HG03571 (cell line): ENCODE data around the gene SH3PXD2A.
"Not testable (repeated sequence)": the region's sequence is repeated elsewhere in the genome, so short reads cannot be mapped to it uniquely, and the experiment has no call there.

Experiments used
- ATAC-seq: cut with Tn5 transposase; IDR thresholded peaks from one replicate; pipeline ENCODE4 v1.9.1; 2021; ENCODE audit not compliant: unreplicated experiment

Gene SH3PXD2A

GRCh38 chr10:103851261-103851660 is 4.1 kb downstream of the SH3PXD2A start:
- ATAC-seq, result no peak

- ATAC-seq, result no peak
These were observed 4.8 kb downstream of the SH3PXD2A start for GRCh38 chr10:103850572-103850895.

- no peak for ATAC-seq
These were observed 5.3 kb downstream of the SH3PXD2A start for GRCh38 chr10:103849880-103850571.

- no peak for ATAC-seq
These were observed 6.0 kb downstream of the SH3PXD2A start for GRCh38 chr10:103849212-103849877.

GRCh38 chr10:103847909-103848468 is 7.4 kb downstream of the SH3PXD2A start:
- no peak for ATAC-seq

GRCh38 chr10:103847346-103847745 is 8.0 kb downstream of the SH3PXD2A start:
- no peak for ATAC-seq

GRCh38 chr10:103845972-103846371 is 9.4 kb downstream of the SH3PXD2A start:
- ATAC-seq, result no peak

GRCh38 chr10:103845346-103845745 is 10.0 kb downstream of the SH3PXD2A start:
- not testable (repeated sequence) for ATAC-seq

- no peak for ATAC-seq
These were observed 11.4 kb downstream of the SH3PXD2A start for GRCh38 chr10:103843854-103844570.

GRCh38 chr10:103843045-103843444 is 12.3 kb downstream of the SH3PXD2A start:
- ATAC-seq, result no peak

GRCh38 chr10:103842605-103843004 is 12.8 kb downstream of the SH3PXD2A start:
- no peak for ATAC-seq

GRCh38 chr10:103841519-103841918 is 13.9 kb downstream of the SH3PXD2A start:
- no peak for ATAC-seq

- ATAC-seq, result no peak
These were observed 14.7 kb downstream of the SH3PXD2A start for GRCh38 chr10:103840740-103841070.

GRCh38 chr10:103839872-103840739 is 15.3 kb downstream of the SH3PXD2A start:
- no peak for ATAC-seq

GRCh38 chr10:103839519-103839871 is 15.9 kb downstream of the SH3PXD2A start:
- ATAC-seq, result no peak

GRCh38 chr10:103838862-103839518 is 16.4 kb downstream of the SH3PXD2A start:
- ATAC-seq, result no peak

- no peak for ATAC-seq
These were observed 17.3 kb downstream of the SH3PXD2A start for GRCh38 chr10:103838070-103838395.

- ATAC-seq, result no peak
These were observed 17.9 kb downstream of the SH3PXD2A start for GRCh38 chr10:103837370-103838069.

GRCh38 chr10:103836861-103837260 is 18.5 kb downstream of the SH3PXD2A start:
- ATAC-seq, result no peak

GRCh38 chr10:103836273-103836672 is 19.1 kb downstream of the SH3PXD2A start:
- no peak for ATAC-seq
